GM21717 (cell line): ENCODE measurements around the gene CAPZA1.
"Not testable (repeated sequence)": the region's sequence is repeated elsewhere in the genome, so short reads cannot be mapped to it uniquely, and the experiment has no call there.

Source experiments
- ATAC-seq: cut with Tn5 transposase; IDR thresholded peaks from one replicate; pipeline ENCODE4 v1.9.1; 2021; ENCODE audit warnings: mild to moderate bottlenecking, moderate library complexity; ENCODE audit not compliant: unreplicated experiment

Gene CAPZA1

GRCh38 chr1:112619518-112620376, at the start of gene CAPZA1:
Gene CAPZA1, plus strand, starts transcription at chr1:112619832. Its CDS starts 13 bp downstream, at chr1:112619845.
- peak; percentile 76 for ATAC-seq

GRCh38 chr1:112575154-112575804, 44.4 kb upstream of the CAPZA1 start:
- no peak for ATAC-seq

GRCh38 chr1:112576240-112576639, 43.4 kb upstream of the CAPZA1 start:
- no peak for ATAC-seq

GRCh38 chr1:112579801-112580510, 39.7 kb upstream of the CAPZA1 start:
- no peak for ATAC-seq

GRCh38 chr1:112581586-112582192, 37.9 kb upstream of the CAPZA1 start:
- ATAC-seq, result no peak

GRCh38 chr1:112583366-112583765, 36.3 kb upstream of the CAPZA1 start:
- no peak for ATAC-seq

GRCh38 chr1:112589766-112590165, 29.9 kb upstream of the CAPZA1 start:
- no peak for ATAC-seq

GRCh38 chr1:112594208-112594876, 25.3 kb upstream of the CAPZA1 start:
- ATAC-seq, result no peak

GRCh38 chr1:112599477-112599876, 20.2 kb upstream of the CAPZA1 start:
- ATAC-seq, result no peak

- no peak for ATAC-seq
These were observed 16.6 kb upstream of the CAPZA1 start for GRCh38 chr1:112603012-112603411.

GRCh38 chr1:112603541-112603940, 16.1 kb upstream of the CAPZA1 start:
- no peak for ATAC-seq

GRCh38 chr1:112605633-112606327, 13.9 kb upstream of the CAPZA1 start:
- ATAC-seq, result no peak

GRCh38 chr1:112614460-112615065, 5.1 kb upstream of the CAPZA1 start:
- ATAC-seq, result no peak

- ATAC-seq, result no peak
These were observed 1.4 kb upstream of the CAPZA1 start for GRCh38 chr1:112618114-112618720.

- ATAC-seq, result no peak
These were observed 713 bp upstream of the CAPZA1 start, which contains the start of gene ST7L for GRCh38 chr1:112618721-112619517. Gene ST7L, minus strand, starts transcription at chr1:112619141. Its CDS starts 28 bp downstream, at chr1:112619113.

GRCh38 chr1:112620377-112620695, 704 bp downstream of the CAPZA1 start:
- ATAC-seq, result no peak

- not testable (repeated sequence) for ATAC-seq
These were observed 4.9 kb downstream of the CAPZA1 start for GRCh38 chr1:112624493-112624892.

GRCh38 chr1:112625696-112626095, 6.1 kb downstream of the CAPZA1 start:
- no peak for ATAC-seq
